GM19025 (cell line): ENCODE results near the gene ALKBH3.

Source experiments
- ATAC-seq: cut with Tn5 transposase; IDR thresholded peaks from one replicate; pipeline ENCODE4 v1.9.1; 2021; ENCODE audit warnings: mild to moderate bottlenecking, low read depth, moderate library complexity; ENCODE audit not compliant: unreplicated experiment

The ALKBH3 gene

DNA sequence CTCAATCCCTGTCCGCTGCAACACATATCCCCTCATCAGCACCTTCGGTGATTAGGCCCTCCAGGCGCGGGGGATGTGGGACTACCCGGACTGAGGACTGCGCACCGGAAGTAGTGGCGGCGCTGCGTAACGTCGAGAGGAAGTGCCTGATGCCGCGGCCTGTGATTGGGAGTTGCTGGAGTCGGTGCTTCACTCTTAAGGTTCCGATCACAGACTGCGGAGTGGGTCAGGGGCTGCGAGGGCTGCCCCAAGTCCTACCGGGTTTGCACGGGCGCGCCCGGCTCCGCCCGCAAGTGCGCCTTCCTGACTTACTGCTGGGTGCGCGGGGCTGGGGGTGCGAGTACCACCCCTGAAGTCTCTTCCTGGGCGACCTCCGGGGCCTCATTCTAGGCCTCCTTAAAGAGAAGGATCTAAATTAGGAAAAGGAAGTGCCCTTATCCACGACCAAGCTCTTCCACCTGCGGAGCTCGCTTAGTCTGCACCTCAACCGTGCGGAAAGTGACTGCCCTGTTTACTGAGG is at the start of gene ALKBH3:
Gene ALKBH3, plus strand, starts transcription at position 192 of the 520 bp plus-strand sequence. CDS start 1,822 bp downstream, outside the sequence.
- ATAC-seq = peak; percentile 99

DNA sequence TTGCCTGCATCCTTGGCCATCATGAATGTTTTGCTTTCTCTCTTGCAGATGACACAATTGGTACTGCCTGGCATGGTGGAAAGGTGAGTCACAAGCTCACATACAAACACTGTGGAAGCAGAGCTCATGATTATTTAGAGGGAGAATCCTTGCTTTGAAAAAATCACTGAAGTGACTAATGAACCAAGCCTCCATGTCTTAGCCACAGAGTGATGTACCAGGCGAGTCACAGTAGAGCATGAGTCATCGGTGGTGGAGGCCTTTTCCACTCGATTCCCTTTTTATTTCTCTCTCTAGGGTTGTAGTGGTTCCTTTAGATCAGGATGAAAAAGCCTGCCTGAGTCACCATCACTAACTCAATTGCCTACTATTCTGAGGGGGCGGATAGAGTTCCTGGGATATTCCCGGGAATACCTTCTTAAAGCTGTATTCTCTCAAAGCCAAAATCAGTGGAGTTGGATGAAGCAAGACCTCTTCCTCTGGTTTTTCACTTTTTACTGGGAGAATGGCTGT is 49.6 kb upstream of the ALKBH3 start:
- no peak for ATAC-seq

DNA sequence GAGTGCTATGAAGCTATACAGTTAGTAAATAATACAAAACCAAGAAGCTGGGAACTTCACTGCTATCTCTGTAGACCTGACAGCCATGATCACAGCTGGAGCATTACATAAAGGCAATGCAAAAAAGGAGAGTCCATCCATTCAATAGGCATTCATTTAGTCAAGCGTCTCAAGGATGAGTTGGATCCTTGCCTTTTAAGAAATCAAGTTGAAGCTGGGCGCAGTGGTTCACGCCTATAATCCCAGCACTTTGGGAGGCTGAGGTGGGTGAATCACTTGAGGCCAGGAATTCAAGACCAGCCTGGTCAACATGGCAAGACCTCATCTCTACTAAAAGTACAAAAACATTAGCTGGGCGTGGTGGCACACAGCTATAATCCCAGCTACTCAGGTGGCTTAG is 48.1 kb upstream of the ALKBH3 start:
- no peak for ATAC-seq

DNA sequence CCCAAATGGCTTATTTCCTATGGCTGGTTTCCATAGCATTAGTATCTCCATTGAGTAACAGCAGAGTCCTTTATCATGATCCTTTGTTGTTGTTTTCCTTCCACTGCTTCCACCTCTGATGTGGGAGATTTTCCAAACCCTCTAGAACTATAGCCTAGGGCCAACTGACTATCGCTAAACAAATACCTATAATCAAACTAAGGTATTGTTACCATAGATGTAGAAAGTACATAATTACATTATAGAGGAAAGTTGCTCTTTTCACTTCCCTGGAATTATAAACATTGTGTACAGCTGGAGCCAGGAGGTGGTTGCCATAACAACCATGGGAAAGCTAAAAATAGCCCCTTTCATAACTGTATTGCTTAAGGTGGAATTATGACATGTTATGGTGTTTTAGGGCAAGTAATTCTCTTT is 47.0 kb upstream of the ALKBH3 start:
- no peak for ATAC-seq

DNA sequence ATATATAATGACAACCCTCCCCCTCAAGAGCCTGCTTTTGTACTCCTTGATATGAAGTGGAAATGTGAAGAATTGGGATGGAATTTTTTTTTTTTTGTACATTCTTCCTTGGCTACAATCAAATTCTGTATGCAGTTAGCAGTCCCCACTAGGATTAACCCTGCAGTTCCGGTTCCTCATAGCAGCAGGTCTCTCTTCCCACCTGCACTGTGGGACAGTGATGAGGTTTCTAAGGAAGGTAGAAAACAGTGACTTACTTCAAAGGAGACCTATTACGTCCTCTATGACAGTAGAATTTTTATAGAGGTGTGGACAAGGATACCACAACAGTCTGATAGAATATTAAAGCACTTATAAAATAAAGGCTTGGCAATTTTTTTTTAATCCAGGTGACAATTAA is 46.3 kb upstream of the ALKBH3 start:
- ATAC-seq = no peak

DNA sequence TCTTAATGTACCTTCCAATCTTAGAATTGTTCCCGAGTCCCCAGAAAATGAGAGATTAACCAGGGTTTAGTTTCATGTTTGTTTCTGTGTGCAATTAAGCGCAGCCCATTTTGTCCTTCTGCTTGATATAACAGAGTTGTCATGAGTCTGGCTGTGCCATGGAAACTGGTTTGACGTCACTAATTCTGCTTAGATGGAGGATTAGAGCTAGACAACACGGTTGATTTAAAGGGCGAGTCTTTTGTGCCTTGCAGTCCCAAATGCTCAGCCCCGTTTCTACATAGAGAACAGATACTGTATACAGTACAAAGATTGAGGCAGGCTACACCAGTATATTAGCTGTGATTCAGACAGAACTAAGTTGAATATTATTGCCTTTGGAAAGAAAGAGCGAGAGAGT is 45.5 kb upstream of the ALKBH3 start:
- ATAC-seq = no peak

DNA sequence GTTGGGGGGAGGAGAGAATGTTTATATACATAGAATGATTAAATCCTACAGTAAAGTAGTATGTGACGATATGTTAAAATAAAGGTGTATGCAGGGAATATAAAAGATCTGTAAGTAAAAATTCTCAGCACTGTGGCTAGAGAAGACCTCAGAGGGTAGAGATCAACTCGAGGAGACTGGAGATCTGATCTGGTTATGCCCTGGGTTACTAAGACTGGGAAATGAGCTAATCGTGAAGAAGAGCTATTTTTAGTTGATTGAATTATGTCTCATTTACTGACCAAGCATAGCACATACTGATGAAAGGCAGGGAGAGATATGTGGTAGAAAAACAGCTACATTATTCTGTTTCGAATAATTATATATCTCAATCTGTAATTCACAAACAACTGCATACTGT is 42.8 kb upstream of the ALKBH3 start:
- ATAC-seq = no peak

DNA sequence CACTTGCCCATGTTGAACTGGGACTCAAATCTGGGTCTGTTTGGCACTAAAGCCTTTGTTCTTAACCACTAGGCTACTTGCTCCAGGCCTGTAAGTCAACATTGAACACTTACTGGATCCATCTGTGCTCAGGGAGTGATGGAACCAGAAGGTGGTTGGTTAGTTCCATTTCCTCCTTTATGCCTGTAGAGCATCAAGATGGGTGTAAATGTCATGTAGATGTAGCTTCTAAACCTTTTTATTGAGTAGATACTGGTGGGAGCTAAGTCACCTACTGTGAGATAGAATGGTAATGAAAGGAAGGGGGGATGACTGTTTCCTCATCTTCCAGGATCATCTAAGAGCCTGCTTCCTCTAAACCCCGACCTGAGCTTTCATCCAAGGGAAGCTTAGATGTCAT is 38.6 kb upstream of the ALKBH3 start:
- no peak for ATAC-seq

DNA sequence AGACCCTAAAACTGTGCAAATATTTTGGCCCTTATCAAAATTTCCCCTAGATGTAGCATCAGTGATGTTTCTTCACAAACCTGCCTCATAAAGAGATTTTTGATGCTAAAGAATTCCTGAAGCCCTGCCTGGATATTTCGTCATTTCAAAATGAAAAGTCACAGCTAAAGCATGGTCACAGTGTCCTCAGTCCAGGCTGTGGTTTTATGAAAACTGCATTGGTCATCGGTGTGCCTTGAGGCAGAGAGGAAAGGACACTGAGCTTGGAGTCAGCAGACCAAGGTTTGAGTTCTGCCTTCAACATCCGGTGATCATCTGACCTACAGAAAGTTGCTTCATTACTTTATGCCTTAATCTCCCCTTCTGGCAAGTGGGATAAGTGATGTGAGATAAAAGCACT is 34.8 kb upstream of the ALKBH3 start:
- ATAC-seq = no peak

DNA sequence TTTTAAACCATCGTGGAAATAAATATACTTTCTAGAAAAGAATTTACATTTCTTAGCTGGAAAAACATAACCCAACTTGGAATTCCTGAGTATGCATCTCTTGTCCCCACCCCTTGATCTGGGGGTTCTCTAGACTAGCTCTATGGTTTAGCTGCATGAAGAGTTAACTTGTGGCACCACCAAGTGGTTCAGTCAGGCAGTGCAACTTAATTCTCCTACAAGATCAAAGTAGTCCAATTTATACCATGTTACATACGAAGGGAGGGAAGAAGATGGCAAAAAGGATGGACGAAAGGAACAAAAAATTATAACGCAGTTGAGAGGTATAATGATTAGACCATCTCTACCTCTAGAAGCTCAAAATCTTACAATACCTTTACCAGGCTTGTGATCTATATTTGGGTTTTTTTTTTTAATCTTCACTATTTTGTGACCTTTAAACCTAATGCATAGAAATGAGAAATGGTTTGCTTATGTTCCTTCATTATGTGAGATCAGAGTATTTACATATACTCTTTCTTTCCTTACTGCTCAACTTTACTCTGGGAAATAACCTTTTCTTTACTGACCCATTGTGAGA is 28.5 kb upstream of the ALKBH3 start:
- ATAC-seq = peak; percentile 75

DNA sequence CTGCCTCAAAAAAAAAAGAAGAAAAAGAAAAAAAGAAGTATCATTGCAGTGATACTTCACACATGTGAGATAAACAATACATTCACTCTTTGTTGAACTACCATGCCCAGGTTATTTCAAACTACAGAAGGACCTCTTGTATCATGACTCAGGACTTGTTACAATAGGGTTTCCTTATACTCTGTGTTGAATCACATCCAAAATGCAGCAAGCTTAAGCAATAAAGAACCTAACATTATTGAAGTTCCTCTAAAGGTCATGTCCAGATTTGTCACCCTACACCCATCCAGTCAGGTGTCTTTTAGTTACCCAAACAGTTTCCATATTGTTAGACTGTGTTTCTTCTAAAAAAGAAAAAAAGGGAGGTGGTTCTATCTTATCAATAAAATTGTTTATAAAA is 26.9 kb upstream of the ALKBH3 start:
- no peak for ATAC-seq

DNA sequence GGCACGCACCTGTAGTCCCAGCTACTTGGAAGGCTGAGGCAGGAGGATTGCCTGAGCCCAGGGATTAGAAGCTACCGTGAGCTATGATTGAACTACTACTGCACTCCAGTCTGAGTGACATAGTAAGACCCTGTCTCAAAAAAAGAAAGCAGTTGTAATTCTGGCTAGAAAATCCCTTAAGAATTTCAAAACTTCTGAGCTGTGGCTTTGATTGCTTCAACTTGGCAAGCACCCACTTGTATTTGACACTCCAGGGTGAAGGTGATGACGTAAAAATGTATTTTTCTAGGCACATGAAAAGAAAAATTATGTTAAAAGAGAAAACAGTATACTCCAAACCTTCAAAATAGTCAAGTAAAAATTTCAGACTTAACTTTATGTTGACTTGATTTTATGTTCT is 23.6 kb upstream of the ALKBH3 start:
- ATAC-seq = no peak

DNA sequence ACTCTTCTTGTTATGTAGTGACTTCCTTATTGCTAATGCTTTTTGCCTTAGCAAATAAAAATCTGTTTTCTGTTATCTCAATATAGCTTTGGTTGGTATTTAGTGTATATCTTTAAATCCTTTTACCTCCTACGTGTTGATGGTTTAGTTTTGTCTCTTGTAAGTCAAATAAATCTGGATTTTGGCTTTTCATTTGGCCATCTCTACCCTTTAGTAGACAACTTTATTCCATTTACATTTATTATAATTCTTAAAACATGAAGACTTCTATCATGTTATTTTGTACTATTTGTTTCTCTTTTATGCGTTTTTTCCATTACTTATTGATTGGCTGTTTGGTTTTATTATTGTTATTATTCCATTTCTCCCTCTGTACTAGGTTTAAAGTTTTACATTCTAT is 19.5 kb upstream of the ALKBH3 start:
- no peak for ATAC-seq

DNA sequence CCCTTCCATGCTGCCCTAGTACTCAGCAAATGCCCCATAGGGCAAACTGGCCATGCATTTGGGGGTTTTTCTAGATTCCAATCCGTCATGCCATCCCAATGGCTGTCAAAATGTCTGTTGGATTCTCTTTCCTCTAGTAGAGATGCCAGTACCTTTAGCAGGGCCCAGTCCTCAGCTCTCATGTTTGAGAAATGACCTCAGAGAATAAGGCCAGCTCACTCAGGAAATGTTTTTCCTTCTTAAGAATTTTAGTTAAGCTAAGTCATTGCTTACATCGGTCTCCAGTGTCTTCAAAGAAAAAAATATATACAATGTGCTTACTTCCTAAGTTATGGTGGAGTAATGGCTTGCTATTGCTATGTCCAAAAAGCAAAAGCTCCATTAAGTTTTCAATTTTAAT is 14.1 kb upstream of the ALKBH3 start:
- no peak for ATAC-seq

DNA sequence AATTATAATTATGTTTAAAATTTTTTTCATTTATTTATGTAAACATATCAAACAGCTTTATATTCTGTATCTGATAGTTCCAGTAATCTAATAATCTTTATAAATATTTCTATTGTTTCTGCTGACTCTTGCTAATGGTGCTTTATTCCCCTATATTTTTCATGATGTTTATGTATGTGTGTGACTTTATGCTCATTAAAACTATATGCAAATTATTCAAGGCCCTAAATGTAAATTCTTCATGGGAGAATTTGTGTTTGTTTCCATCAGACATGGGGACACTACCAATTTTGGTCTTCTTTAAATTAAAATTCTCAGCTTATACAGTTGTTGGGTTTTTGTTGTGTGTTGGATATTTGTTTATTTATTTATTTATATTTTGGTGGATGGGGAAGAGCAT is 13.7 kb upstream of the ALKBH3 start:
- no peak for ATAC-seq

DNA sequence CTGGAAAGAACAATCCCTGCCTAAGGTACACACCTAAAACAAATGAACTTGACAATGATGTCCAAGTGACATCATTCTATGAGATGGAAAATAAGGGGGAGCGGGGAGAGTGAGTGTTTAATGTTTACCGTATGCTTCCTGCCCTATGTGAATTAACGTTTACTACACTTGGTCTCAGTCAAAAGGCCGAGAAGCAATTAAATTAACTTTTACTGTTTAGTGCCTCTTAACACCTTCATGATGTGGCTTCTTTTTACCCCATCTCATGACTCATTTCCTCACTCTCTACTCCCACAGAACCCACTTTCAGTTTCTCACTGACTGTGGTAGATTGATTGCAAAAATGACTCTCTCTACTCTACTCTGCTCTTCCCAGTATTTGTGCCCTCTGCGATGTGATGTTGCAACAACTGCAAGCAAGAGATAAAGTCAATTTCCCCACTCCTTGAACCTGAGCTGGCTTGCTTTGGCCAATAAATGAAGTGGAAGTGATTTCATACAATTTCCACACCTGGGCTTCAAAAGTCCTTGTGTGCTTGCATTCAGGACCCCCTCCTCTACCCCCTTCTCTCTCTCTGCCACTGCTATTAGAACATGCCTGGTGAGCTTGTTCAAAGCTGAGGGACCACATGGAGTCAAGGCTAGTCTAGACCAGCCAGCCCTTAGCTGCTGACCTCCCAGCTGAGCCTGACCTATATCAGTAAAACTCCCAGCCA is 11.6 kb upstream of the ALKBH3 start:
- ATAC-seq = peak; percentile 100

DNA sequence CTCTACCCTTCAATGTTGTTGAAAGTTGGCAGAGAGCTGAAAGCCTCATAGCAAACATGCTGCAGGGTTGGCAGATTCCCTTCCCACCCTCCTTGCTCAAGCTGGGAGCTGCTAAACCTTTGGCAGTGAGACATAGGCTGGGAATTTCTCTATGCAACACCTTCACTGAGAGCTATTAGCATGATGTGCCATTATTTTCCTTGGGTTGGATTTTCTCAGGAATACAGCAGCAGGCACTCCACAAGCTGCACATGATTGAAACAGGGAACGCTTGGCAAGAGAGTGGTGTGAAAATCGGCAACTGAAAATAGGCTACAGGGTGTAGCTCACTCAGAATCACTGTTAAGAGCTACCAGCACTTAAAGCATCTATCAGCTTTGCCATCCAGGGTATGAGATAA is 9.6 kb upstream of the ALKBH3 start:
- no peak for ATAC-seq

DNA sequence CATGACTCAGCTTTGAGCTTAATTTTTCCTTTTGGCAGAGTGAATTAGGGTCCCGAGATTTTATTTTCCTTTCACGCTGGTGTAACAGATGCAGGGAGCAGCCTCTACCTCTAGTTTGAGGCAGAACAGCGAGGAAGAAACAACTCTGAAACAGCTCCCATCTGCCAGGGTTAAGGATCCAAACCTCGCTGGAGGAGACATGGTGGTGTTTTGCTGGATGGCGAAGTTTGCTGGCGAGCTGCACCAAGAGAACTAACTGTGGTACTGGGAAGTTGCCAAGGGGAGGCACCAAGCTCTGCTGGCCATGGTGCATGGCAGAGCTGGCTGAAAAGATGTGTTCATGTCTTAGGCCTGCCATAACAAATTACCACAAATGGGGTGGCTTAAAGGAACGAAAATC is 7.6 kb upstream of the ALKBH3 start:
- no peak for ATAC-seq

DNA sequence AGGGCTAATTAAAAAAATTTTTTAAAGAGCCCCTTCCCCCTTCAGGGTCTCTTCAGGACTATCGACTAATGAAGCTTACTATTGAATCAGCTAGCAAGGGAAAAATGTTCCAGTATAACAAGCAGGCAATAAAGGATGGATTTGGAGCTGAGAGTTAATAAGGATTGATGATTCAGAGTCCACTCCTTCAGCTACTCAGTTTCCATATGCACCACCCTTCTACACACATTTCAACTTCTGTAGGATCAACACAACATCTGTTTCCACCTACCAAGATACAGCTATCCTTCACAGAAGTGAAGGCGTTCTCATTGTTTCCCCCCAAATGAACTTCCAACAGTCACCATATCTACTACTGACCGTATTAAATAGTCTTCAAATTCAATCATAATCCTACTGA is 6.6 kb upstream of the ALKBH3 start:
- no peak for ATAC-seq

DNA sequence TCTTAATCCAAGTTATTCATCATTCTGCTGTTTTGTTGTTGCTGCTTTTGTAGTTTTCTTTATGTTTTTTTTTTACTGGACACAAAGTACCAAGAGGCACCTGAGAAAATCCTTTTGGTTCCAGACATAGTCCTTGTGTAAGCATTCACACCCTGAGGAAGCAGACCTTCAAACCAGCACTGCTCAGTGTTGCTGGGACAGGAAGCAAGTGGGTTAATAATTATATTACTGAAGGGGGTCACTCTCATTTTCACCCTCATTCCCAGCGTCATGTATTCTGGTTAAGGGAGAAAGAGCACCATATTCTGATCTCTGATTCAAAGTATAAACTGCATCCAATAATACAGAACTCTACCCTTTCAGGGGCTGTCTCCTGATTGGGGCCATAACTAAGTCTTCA is 5.9 kb upstream of the ALKBH3 start:
- ATAC-seq = no peak

DNA sequence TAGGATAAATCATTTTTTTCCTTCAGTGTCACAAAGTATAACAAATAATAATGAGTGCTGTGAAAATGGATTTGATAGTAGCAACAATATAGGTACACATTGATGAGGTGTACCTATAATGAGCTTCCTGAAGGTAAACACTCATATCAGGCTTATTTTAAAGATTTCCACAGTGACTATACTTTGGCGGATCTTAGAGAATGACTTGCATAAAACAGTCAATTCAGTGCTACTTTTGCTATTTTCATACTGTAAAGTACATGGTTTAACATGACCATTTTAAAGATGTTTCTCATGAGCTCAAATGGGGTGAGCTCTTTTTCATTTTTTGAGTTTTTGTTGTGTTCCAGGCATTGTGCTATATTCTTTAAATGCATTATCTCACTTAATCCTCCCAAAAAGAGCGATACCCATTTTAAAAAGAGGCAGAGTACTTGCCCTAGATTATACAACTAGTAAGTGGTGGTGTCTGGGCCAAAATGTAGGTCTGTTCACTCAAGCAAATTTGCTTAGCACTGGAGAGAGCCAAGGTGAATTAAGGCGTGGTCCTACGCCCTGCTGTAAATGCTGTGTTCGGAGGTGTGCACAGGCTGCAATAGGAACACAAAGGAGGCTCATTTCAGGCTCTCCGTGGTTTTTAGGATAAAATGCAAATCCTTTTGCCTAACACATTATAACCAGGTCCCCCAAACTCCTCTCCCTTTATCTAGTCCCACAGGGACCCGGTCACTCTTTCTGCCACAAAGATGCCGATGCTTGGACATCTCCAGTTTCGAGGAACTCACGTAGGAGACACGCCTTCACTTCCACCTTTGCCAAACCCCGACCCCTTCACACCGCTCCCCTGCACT is 617 bp upstream of the ALKBH3 start:
- no peak for ATAC-seq
